A549 (cell line): ENCODE data around the gene MRPL58. TPM values are rescaled to one million over a fixed set of nuclear protein-coding genes. Genes with fewer than 3 reads are reported as not detected.
A peak's percentile ranks its signal among the peaks of the same experiment; 100 is the strongest.
"Not testable (repeated sequence)": the region's sequence is repeated elsewhere in the genome, so short reads cannot be mapped to it uniquely, and the experiment has no call there.

Experiments
- ATAC-seq, 2 experiments: fragments of 200-7000 bp in 1 of 2; fragments of >200 bp in 1 of 2; cut with Nextera tagmentation in 1 of 2; cut with Tn5 transposase in 1 of 2; 3 replicates each; pipeline versions ENCODE4 v1.8.0 to v1.9.1; 2018 to 2020; ENCODE audit warnings: mild to moderate bottlenecking in 1 of 2, moderate library complexity in 1 of 2
- CTCF ChIA-PET: fragments of 300-600 bp; sonication (Branson Sonifier 250); formaldehyde crosslinking; extraction: SDS; loops from one replicate; lab custom pipeline; 2021; ENCODE audit warnings: antibody characterized with exemption, inconsistent platforms; lab: Yijun Ruan, JAX
- POLR2A ChIA-PET: fragments of 350-600 bp; formaldehyde crosslinking; extraction: SDS; loops from one replicate; lab custom pipeline; 2021; ENCODE audit warnings: antibody characterized with exemption, inconsistent platforms; lab: Yijun Ruan, JAX
- DNase-seq, 2 experiments: peaks; one replicate each; pipeline versions ENCODE4 v3.0.0 to v3.0.0-alpha.2; 2011 to 2016; ENCODE audit warnings: low read depth in 1 of 2, low spot score in 1 of 2
- FAIRE-seq: peaks from 2 replicates; lab custom pipeline; 2011; peaks lifted over from hg19 to GRCh38; lab: Jason Lieb, UNC
- H3K27ac ChIP-seq, 2 experiments: fragments of >200 bp; sonication (Bioruptor Twin); formaldehyde crosslinking; 3 replicates each; pipeline ENCODE4 v1.5.1; 2016 to 2017
- H3K4me1 ChIP-seq: fragments of >200 bp; sonication (Bioruptor Twin); formaldehyde crosslinking; 3 replicates; pipeline ENCODE4 v1.6.1; 2016
- H3K4me2 ChIP-seq: fragments of >200 bp; sonication (Bioruptor Twin); formaldehyde crosslinking; 3 replicates; pipeline ENCODE4 v1.6.1; 2016
- H3K4me3 ChIP-seq: fragments of >200 bp; sonication (Bioruptor Twin); formaldehyde crosslinking; 3 replicates; pipeline ENCODE4 v1.5.1; 2016
- H3K9me3 ChIP-seq: fragments of >200 bp; sonication (Bioruptor Twin); formaldehyde crosslinking; 3 replicates; pipeline ENCODE4 v1.6.1; 2016
- BHLHE40 ChIP-seq: IDR thresholded peaks from 2 replicates; pipeline ENCODE4 v1.6.1; 2012; ENCODE audit warnings: low read depth, low read length, inconsistent platforms
- CBX8 ChIP-seq: fragments of 200-600 bp; sonication (generic); IDR thresholded peaks from 2 replicates; pipeline ENCODE4 v1.6.1; 2016
- EHF ChIP-seq: fragments of 250-450 bp; sonication (Bioruptor Pico); IDR thresholded peaks from 2 replicates; pipeline ENCODE4 v1.5.0; 2020; ENCODE audit warnings: mild to moderate bottlenecking
- FOSL2 ChIP-seq, 2 experiments: fragments of 450-650 bp in 1 of 2; fragments of >200 bp in 1 of 2; sonication (Bioruptor Twin) in 1 of 2; formaldehyde crosslinking; IDR thresholded peaks; 2 replicates each; pipeline versions ENCODE4 v1.5.0 to v1.6.1; 2016 to 2020; ENCODE audit warnings: mild to moderate bottlenecking in 1 of 2, moderate library complexity in 1 of 2
- FOXS1 ChIP-seq: fragments of 250-450 bp; sonication (Bioruptor Pico); IDR thresholded peaks from 2 replicates; pipeline ENCODE4 v1.5.0; 2020; ENCODE audit warnings: mild to moderate bottlenecking, moderate library complexity
- HOXB13 ChIP-seq: fragments of 250-450 bp; sonication (Bioruptor Pico); IDR thresholded peaks from 2 replicates; pipeline ENCODE4 v1.5.0; 2020; ENCODE audit warnings: low read depth, mild to moderate bottlenecking, moderate library complexity
- KDM5A ChIP-seq: fragments of 200-600 bp; sonication (generic); IDR thresholded peaks from 2 replicates; pipeline ENCODE4 v1.6.1; 2016; ENCODE audit warnings: antibody characterized with exemption, mild to moderate bottlenecking
- MYC ChIP-seq: IDR thresholded peaks from 2 replicates; pipeline ENCODE4 v1.6.1; 2012; ENCODE audit warnings: mild to moderate bottlenecking, inconsistent platforms, low read length, improper control_type of control experiment, borderline replicate concordance
- NFE2L2 ChIP-seq: fragments of 150-350 bp; conservative IDR thresholded peaks from 2 replicates; pipeline ENCODE4 v1.6.1; 2014; ENCODE audit warnings: low read length
- NPAS2 ChIP-seq: fragments of 250-450 bp; sonication (Bioruptor Pico); IDR thresholded peaks from 2 replicates; pipeline ENCODE4 v1.8.0; 2022; ENCODE audit warnings: mild to moderate bottlenecking, moderate library complexity, borderline replicate concordance
- POLR2A ChIP-seq: IDR thresholded peaks from 2 replicates; pipeline ENCODE4 v1.6.1; 2012; ENCODE audit warnings: mild to moderate bottlenecking, low read length
- RARB ChIP-seq: fragments of 250-450 bp; sonication (Bioruptor Pico); IDR thresholded peaks from 2 replicates; pipeline ENCODE4 v1.8.0; 2021; ENCODE audit warnings: mild to moderate bottlenecking, moderate library complexity
- RCOR1 ChIP-seq: fragments of 150-350 bp; IDR thresholded peaks from 2 replicates; pipeline ENCODE4 v1.6.1; 2014; ENCODE audit warnings: antibody characterized with exemption, low read length, low read depth
- SMC3 ChIP-seq: fragments of >200 bp; sonication (Bioruptor Twin); formaldehyde crosslinking; IDR thresholded peaks from 3 replicates; pipeline ENCODE4 v1.6.1; 2018; ENCODE audit warnings: inconsistent platforms
- ZFP36 ChIP-seq: fragments of 450-650 bp; IDR thresholded peaks from 2 replicates; pipeline ENCODE4 v1.6.1; 2014; ENCODE audit warnings: borderline replicate concordance; ENCODE audit not compliant: partially characterized antibody
- ZNF302 ChIP-seq: fragments of 250-450 bp; sonication (Bioruptor Pico); IDR thresholded peaks from 2 replicates; pipeline ENCODE4 v1.9.0; 2021; ENCODE audit warnings: inconsistent platforms, mild to moderate bottlenecking, moderate library complexity
- WGBS: methylation state at CpG from one replicate; pipeline ENCODE4 v1.1.6; 2017; ENCODE audit errors: missing lambda C conversion rate; 5-methylcytosine and 5-hydroxymethylcytosine counted together
- polyA plus RNA-seq, 4 experiments: library from polyadenylated mRNA; depleted of rRNA in 3 of 4; stranded (reverse); fragments of >200 nt; fragmentation: RNase III in 1 of 4; extraction: RNeasy Plus Mini Kit Qiagen cat#74134 plus additional on column Dnase treatment in 1 of 4; gene quantifications; 2 replicates in 3 of 4; 3 replicates in 1 of 4; pipeline ENCODE4 v1.2.3, GENCODE V29; 2011 to 2017
- TF ChIP-seq, protein P1 (sequence below): fragments of 250-450 bp; sonication (Bioruptor Pico); IDR thresholded peaks from 2 replicates; pipeline ENCODE4 v1.5.0; 2021; ENCODE audit warnings: mild to moderate bottlenecking, moderate library complexity, borderline replicate concordance
- TF ChIP-seq, protein P2 (sequence below): IDR thresholded peaks from 2 replicates; pipeline ENCODE4 v1.6.1; 2012
- TF ChIP-seq, protein P3 (sequence below): fragments of >200 bp; sonication (Bioruptor Twin); formaldehyde crosslinking; IDR thresholded peaks from 3 replicates; pipeline ENCODE4 v1.6.1; 2016
- TF ChIP-seq, protein P4 (sequence below): fragments of 200-600 bp; sonication (generic); IDR thresholded peaks from 2 replicates; pipeline ENCODE4 v1.6.1; 2016; ENCODE audit warnings: antibody characterized with exemption, mild to moderate bottlenecking, moderate library complexity

Gene MRPL58
- polyA plus RNA-seq, 2 of the 4 experiments (the other 2 are of a cell fraction) = 89.4 to 127 TPM

DNA sequence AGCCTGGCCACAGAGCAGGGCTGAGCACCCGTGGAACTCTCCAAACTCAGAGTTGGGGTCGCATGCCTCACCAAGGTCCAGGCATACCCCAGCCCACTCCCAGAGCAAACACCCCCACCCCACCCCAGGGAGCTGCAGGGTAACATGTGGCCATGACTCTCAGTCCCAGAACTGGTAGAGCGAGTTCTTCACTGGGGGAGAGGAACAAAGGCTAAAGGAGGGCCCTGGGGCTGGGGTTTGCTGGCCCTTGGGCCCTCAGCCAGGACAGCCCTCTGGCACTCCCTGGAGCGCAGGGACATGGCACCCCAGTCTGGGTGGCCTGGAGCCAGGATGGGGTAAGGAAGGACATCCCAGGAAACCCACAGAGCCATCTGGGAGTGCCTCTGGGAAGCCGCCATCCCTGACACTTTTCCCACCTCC is 44.1 kb upstream of the MRPL58 start:
- Histone ChIP-seq H3K4me1 (peaks cover 9% of the 10 kb centered on the region), H3K9me3 (no peaks in the 10 kb centered on the region), H3K4me2 (no peak overlapping the region), H3K27ac (no peak overlapping the region), H3K4me3 (no peak overlapping the region)
- DNase-seq (no peak), FAIRE-seq (no peak), ATAC-seq (no peak)
- POLR2A ChIA-PET = no interaction called here
- TF ChIP-seq, protein P1, sequence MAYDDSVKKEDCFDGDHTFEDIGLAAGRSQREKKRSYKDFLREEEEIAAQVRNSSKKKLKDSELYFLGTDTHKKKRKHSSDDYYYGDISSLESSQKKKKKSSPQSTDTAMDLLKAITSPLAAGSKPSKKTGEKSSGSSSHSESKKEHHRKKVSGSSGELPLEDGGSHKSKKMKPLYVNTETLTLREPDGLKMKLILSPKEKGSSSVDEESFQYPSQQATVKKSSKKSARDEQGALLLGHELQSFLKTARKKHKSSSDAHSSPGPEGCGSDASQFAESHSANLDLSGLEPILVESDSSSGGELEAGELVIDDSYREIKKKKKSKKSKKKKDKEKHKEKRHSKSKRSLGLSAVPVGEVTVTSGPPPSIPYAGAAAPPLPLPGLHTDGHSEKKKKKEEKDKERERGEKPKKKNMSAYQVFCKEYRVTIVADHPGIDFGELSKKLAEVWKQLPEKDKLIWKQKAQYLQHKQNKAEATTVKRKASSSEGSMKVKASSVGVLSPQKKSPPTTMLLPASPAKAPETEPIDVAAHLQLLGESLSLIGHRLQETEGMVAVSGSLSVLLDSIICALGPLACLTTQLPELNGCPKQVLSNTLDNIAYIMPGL (CRISPR knock-in tag) = no peak
- TF ChIP-seq FOSL2 (IDR thresholded peaks at IDR 0.05) (no peak), FOSL2 (CRISPR knock-in tag; IDR thresholded peaks at IDR 0.05) (no peak), NFE2L2 (no peak), SMC3 (no peak), BHLHE40 (no peak)
- CTCF ChIA-PET = interaction anchor here (1.3 to 42.3 kb wide), 7 partner anchors 9 to 177 kb away, joined by 4 to 1448 read pairs (median 64); partner anchors contain the start of genes CDR2L, MRPL58, NT5C and OTOP2
- WGBS = 96% methylated on average over 5 of the region's 5 CpGs

DNA sequence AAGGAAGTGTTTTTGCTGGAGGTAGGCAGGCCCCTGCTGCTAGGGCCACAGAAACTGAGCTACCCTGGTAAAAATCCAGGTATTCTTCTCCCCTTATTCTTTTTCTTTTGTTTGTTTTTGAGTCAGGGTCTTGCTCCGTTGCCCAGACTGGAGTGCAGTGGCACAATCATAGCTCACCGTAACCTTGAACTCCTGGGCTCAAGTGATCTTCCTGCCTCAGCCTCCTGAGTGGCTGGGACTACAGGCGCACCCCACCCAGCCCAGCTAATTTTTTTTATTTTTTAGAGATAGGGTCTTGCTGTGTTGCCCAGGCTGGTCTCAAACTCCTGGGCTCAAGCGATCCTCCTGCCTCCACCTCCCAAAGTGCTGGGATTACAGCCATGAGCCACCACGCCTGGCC is 43.0 kb upstream of the MRPL58 start:
- ChIA-PET POLR2A (interaction anchor here (0.6 to 0.7 kb wide), 2 partner anchors 13 to 120 kb away, joined by 3 to 6 read pairs; no protein-coding TSS in a partner anchor), CTCF (interaction anchor here (0.6 to 42.3 kb wide), 11 partner anchors 10 to 232 kb away, joined by 3 to 1448 read pairs (median 4); partner anchors contain the start of genes CDR2L, MRPL58, OTOP2 and OTOP3)
- H3K9me3 ChIP-seq, FAIRE-seq, H3K4me2 ChIP-seq, ATAC-seq, DNase-seq, H3K27ac ChIP-seq, H3K4me1 ChIP-seq, H3K4me3 ChIP-seq: not testable (repeated sequence)
- WGBS = 95% methylated on average over 5 of the region's 5 CpGs

DNA sequence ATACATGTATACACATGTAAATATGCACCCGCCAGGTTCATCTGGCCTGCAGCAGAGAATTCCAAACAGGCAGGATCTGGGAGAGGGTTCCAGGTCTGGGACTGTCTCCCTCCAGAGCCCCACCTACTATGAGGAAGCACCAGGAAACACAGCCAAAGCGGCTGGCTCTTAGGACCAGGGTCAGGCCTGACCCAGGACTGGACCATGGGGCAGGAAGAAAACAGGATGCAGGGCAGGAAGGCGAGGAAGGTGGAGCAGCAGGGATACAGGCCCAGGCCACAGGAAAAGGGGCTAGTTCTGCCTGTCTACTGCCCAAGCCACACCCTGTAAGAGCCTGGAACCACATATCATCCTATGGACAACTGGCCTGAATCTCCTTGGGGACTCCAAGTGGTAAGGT is 42.1 kb upstream of the MRPL58 start:
- ATAC-seq (peak; percentile 4 to 12; a peak in 2 of 6 replicates), FAIRE-seq (peak; percentile 59)
- H3K4me1 ChIP-seq = peaks cover 9% of the 10 kb centered on the region
- WGBS = 92% methylated on average over 3 of the region's 3 CpGs
- H3K4me3 ChIP-seq = no peak overlapping the region
- TF ChIP-seq RARB (CRISPR knock-in tag) = no peak
- no peak for TF ChIP-seq POLR2A
- TF ChIP-seq, protein P2, sequence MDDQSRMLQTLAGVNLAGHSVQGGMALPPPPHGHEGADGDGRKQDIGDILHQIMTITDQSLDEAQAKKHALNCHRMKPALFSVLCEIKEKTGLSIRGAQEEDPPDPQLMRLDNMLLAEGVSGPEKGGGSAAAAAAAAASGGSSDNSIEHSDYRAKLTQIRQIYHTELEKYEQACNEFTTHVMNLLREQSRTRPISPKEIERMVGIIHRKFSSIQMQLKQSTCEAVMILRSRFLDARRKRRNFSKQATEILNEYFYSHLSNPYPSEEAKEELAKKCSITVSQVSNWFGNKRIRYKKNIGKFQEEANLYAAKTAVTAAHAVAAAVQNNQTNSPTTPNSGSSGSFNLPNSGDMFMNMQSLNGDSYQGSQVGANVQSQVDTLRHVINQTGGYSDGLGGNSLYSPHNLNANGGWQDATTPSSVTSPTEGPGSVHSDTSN = no peak
- TF ChIP-seq HOXB13 = no peak
- TF ChIP-seq NPAS2 (CRISPR knock-in tag) = no peak
- TF ChIP-seq ZFP36 = no peak
- no peak for TF ChIP-seq SMC3
- no peak for TF ChIP-seq RCOR1
- TF ChIP-seq, all 56 proteins: peak for 0
- no peak for DNase-seq
- Histone ChIP-seq H3K9me3 (no peaks in the 10 kb centered on the region), H3K4me2 (no peak overlapping the region), H3K27ac (no peak overlapping the region)
- ChIA-PET POLR2A (interaction anchor here (0.7 to 2.9 kb wide), 2 partner anchors 12 to 118 kb away, joined by 3 to 8 read pairs; partner anchors contain the start of gene SLC16A5), CTCF (interaction anchor here (1.0 to 42.3 kb wide), 8 partner anchors 11 to 231 kb away, joined by 3 to 1448 read pairs (median 34); partner anchors contain the start of genes CDR2L, MRPL58, OTOP2 and OTOP3)

DNA sequence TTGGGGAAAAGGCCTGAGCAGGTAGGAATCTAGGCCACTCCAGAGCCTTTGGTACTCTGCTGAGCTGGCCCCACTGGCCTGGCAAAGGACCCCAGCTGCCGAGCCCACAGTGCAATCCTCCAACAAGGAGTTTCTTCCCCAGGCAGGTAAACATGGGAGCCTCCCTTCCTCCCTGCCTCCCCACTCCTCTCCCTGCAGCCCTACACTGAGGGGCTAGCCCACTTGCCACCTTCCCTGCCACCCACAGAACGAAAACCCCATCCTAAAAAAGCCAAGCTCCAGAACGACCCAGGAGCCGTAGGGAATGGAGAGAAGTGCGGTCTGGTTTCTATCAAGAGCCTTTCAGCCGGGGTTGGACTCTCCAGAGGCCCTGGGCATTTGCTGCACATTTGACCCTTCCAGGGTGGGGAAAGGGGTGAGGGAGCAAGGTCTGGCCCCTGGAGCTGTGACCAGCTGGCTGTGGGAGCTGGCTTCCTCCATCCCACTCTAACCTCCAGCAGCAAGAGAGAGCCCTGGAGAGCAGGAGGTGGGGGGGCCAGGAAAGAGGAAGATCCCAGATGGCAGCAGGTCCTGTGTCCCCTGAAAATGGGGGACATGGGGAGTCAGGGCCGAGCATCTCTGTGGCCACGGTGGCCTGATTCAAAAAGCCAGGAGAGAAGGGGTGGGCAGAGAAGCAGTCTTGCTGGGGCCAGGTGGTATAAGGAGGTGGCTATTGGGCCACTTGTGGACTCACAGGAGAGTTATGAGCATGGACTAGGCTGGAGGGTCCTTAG is 41.2 kb upstream of the MRPL58 start:
- whole genome bisulfite sequencing = 88% methylated on average over 8 of the region's 8 CpGs
- CTCF ChIA-PET = interaction anchor here (0.6 to 42.3 kb wide), 10 partner anchors 11 to 299 kb away, joined by 3 to 1448 read pairs (median 16); partner anchors contain the start of genes CDR2L, MIF4GD, MRPL58 and OTOP2
- POLR2A ChIA-PET = interaction anchor here (0.5 to 4.1 kb wide), 8 partner anchors 12 to 318 kb away, joined by 3 to 31 read pairs (median 6); partner anchors contain the start of genes CDR2L, MRPL58, SLC16A5 and SLC25A19
- H3K9me3 ChIP-seq = no peaks in the 10 kb centered on the region
- peak overlapping the region; percentile 77 to 84 for H3K27ac ChIP-seq
- peaks cover 9% of the 10 kb centered on the region for H3K4me1 ChIP-seq
- H3K4me2 ChIP-seq = peak overlapping the region; percentile 86
- H3K4me3 ChIP-seq = peak overlapping the region; percentile 71
- ATAC-seq = no peak; a peak in 1 of 6 replicates
- no peak for FAIRE-seq
- no peak for DNase-seq
- TF ChIP-seq, protein P3, sequence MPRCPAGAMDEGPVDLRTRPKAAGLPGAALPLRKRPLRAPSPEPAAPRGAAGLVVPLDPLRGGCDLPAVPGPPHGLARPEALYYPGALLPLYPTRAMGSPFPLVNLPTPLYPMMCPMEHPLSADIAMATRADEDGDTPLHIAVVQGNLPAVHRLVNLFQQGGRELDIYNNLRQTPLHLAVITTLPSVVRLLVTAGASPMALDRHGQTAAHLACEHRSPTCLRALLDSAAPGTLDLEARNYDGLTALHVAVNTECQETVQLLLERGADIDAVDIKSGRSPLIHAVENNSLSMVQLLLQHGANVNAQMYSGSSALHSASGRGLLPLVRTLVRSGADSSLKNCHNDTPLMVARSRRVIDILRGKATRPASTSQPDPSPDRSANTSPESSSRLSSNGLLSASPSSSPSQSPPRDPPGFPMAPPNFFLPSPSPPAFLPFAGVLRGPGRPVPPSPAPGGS = no peak
- TF ChIP-seq HOXB13 (no peak), FOXS1 (CRISPR knock-in tag) (no peak), KDM5A (no peak), EHF (CRISPR knock-in tag) (no peak), ZNF302 (no peak), MYC (no peak), CBX8 (no peak)
- TF ChIP-seq, protein P4, sequence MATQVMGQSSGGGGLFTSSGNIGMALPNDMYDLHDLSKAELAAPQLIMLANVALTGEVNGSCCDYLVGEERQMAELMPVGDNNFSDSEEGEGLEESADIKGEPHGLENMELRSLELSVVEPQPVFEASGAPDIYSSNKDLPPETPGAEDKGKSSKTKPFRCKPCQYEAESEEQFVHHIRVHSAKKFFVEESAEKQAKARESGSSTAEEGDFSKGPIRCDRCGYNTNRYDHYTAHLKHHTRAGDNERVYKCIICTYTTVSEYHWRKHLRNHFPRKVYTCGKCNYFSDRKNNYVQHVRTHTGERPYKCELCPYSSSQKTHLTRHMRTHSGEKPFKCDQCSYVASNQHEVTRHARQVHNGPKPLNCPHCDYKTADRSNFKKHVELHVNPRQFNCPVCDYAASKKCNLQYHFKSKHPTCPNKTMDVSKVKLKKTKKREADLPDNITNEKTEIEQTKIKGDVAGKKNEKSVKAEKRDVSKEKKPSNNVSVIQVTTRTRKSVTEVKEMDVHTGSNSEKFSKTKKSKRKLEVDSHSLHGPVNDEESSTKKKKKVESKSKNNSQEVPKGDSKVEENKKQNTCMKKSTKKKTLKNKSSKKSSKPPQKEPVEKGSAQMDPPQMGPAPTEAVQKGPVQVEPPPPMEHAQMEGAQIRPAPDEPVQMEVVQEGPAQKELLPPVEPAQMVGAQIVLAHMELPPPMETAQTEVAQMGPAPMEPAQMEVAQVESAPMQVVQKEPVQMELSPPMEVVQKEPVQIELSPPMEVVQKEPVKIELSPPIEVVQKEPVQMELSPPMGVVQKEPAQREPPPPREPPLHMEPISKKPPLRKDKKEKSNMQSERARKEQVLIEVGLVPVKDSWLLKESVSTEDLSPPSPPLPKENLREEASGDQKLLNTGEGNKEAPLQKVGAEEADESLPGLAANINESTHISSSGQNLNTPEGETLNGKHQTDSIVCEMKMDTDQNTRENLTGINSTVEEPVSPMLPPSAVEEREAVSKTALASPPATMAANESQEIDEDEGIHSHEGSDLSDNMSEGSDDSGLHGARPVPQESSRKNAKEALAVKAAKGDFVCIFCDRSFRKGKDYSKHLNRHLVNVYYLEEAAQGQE = no peak
